Measurements from ENCODE around the gene MRPL44. TPM values are rescaled to one million over a fixed set of nuclear protein-coding genes. Genes with fewer than 3 reads are reported as not detected.
A peak's percentile ranks its signal among the peaks of the same experiment; 100 is the strongest.

MRPL44 gene
- total and polyA plus RNA-seq, 2 of the 13 experiments (the other 11 are each of a cell fraction or from before 2014, with no cell fraction given), result 38.4 to 78.0 TPM

GRCh38 chr2:223908304-223908998 is 48.8 kb upstream of the MRPL44 start (continued):
- TF ChIP-seq FIP1L1 (IDR thresholded peaks at IDR 0.05; ENCODE audit: borderline replicate concordance, insufficient read depth, low read depth, low read length), result no peak
- TF ChIP-seq ZBTB1 (CRISPR knock-in tag; IDR thresholded peaks at IDR 0.05; ENCODE audit: borderline replicate concordance), result no peak
- no peak for TF ChIP-seq ZNF670 (CRISPR knock-in tag; IDR thresholded peaks at IDR 0.05; ENCODE audit: borderline replicate concordance)
- no peak for TF ChIP-seq E2F5 (CRISPR knock-in tag; conservative IDR thresholded peaks at IDR 0.05)
- TF ChIP-seq FLYWCH1 (CRISPR knock-in tag; IDR thresholded peaks at IDR 0.05), result no peak
- peak; percentile 87 for TF ChIP-seq FOXA1 (IDR thresholded peaks at IDR 0.05)
- peak; percentile 93 for TF ChIP-seq FOXA1 (CRISPR knock-in tag; IDR thresholded peaks at IDR 0.05)
- peak; percentile 24; the same call in 1 of the 2 replicates for TF ChIP-seq TAF1 (CRISPR knock-in tag; IDR thresholded peaks at IDR 0.05)
- no peak for TF ChIP-seq EED (CRISPR knock-in tag; IDR thresholded peaks at IDR 0.05)
- peak; percentile 65; the same call in 1 of the 2 replicates for TF ChIP-seq ZNF281 (CRISPR knock-in tag; IDR thresholded peaks at IDR 0.05; ENCODE audit: borderline replicate concordance)
- TF ChIP-seq MLLT10 (CRISPR knock-in tag; IDR thresholded peaks at IDR 0.05), result no peak
- TF ChIP-seq ZNF556 (CRISPR knock-in tag; IDR thresholded peaks at IDR 0.05; ENCODE audit: borderline replicate concordance), result 0 out of 2 replicates have a peak, but pooled peaks have one; percentile 53
- 0 out of 2 replicates have a peak, but pooled peaks have one; percentile 37 for TF ChIP-seq ZSCAN12 (CRISPR knock-in tag; IDR thresholded peaks at IDR 0.05)
- no peak for TF ChIP-seq SAFB2 (CRISPR knock-in tag; IDR thresholded peaks at IDR 0.05; ENCODE audit: borderline replicate concordance, low read depth)
- no peak for TF ChIP-seq AGO1 (IDR thresholded peaks at IDR 0.05; ENCODE audit: low read depth, low read length, poor library complexity, severe bottlenecking)
- TF ChIP-seq HMGXB3 (CRISPR knock-in tag; IDR thresholded peaks at IDR 0.05; ENCODE audit: borderline replicate concordance), result 0 out of 2 replicates have a peak, but pooled peaks have one; percentile 65

Measured in HepG2 (cell line).